Erythroblast (primary cell): ENCODE measurements around the gene ANTKMT.

Experiments used
- GATA1 ChIP-seq: IDR thresholded peaks from 2 replicates; pipeline ENCODE4 v1.6.1; 2011; ENCODE audit warnings: low read depth, mild to moderate bottlenecking, control low read depth, low read length, moderate library complexity
- POLR2A ChIP-seq: IDR thresholded peaks from 2 replicates; pipeline ENCODE4 v1.6.1; 2011; ENCODE audit warnings: mild to moderate bottlenecking, low read length

GRCh38 chr16:711548-712320, 9.2 kb upstream of the ANTKMT start:
- TF ChIP-seq POLR2A (no peak), GATA1 (no peak)
